HEK293 (cell line): ENCODE data around the gene IL12RB1.

Experiments
- CTCF ChIA-PET: fragments of 350-600 bp; formaldehyde crosslinking; extraction: SDS; loops from one replicate; lab custom pipeline; 2021; ENCODE audit warnings: antibody characterized with exemption; lab: Yijun Ruan, JAX
- POLR2A ChIA-PET: fragments of 300-600 bp; formaldehyde crosslinking; extraction: SDS; loops from one replicate; lab custom pipeline; 2020; ENCODE audit warnings: antibody characterized with exemption, inconsistent platforms; lab: Yijun Ruan, JAX
- H3K27ac ChIP-seq: fragments of 200-500 bp; sonication (Bioruptor generic); 2 replicates; pipeline ENCODE4 v1.5.1; 2014; ENCODE audit warnings: low read depth, low read length, control low read depth, inconsistent platforms; ENCODE audit errors: extremely low read depth
- H3K36me3 ChIP-seq, 2 experiments: fragments of 200-500 bp in 1 of 2; sonication (Bioruptor generic) in 1 of 2; 1 replicate in 1 of 2; 2 replicates in 1 of 2; pipeline ENCODE4 v1.5.1; 2014 to 2017; ENCODE audit warnings: inconsistent platforms in 2 of 2, low read length in 2 of 2; ENCODE audit not compliant: control insufficient read depth in 2 of 2, insufficient read depth in 1 of 2
- H3K4me1 ChIP-seq: fragments of 200-500 bp; sonication (Bioruptor generic); 2 replicates; pipeline ENCODE4 v1.5.1; 2014; ENCODE audit warnings: mild to moderate bottlenecking, low read length, inconsistent platforms; ENCODE audit not compliant: control insufficient read depth, insufficient read depth
- H3K4me3 ChIP-seq: 2 replicates; pipeline ENCODE4 v1.5.1; 2011; ENCODE audit warnings: low read depth, mild to moderate bottlenecking, control low read depth, low read length, moderate library complexity
- H3K9me3 ChIP-seq: fragments of 200-500 bp; sonication (Bioruptor generic); 2 replicates; pipeline ENCODE4 v1.5.1; 2014; ENCODE audit warnings: low read depth, low read length, inconsistent platforms; ENCODE audit not compliant: control insufficient read depth, insufficient read depth
- CTCF ChIP-seq: fragments of 450-650 bp; formaldehyde crosslinking; IDR thresholded peaks from 2 replicates; pipeline ENCODE4 v1.5.1; 2016; ENCODE audit warnings: missing biosample characterization, missing genetic modification characterization
- KLF1 ChIP-seq: fragments of 450-650 bp; formaldehyde crosslinking; IDR thresholded peaks from 2 replicates; pipeline ENCODE4 v1.5.1; 2016; ENCODE audit warnings: missing biosample characterization, missing genetic modification characterization
- OSR2 ChIP-seq: fragments of 450-650 bp; formaldehyde crosslinking; IDR thresholded peaks from 2 replicates; pipeline ENCODE4 v1.5.1; 2016; ENCODE audit warnings: missing biosample characterization, missing genetic modification characterization
- OVOL3 ChIP-seq: fragments of 450-650 bp; formaldehyde crosslinking; IDR thresholded peaks from 2 replicates; pipeline ENCODE4 v1.5.1; 2016; ENCODE audit warnings: missing biosample characterization, missing genetic modification characterization
- WT1 ChIP-seq: fragments of 450-650 bp; formaldehyde crosslinking; IDR thresholded peaks from 2 replicates; pipeline ENCODE4 v1.5.1; 2016; ENCODE audit warnings: missing biosample characterization, missing genetic modification characterization
- ZBTB17 ChIP-seq: fragments of 450-650 bp; formaldehyde crosslinking; IDR thresholded peaks from 2 replicates; pipeline ENCODE4 v1.5.1; 2016; ENCODE audit warnings: missing biosample characterization, missing genetic modification characterization
- ZBTB26 ChIP-seq: fragments of 450-650 bp; formaldehyde crosslinking; optimal IDR thresholded peaks from 2 replicates; pipeline ENCODE3; 2016; ENCODE audit warnings: missing biosample characterization, mild to moderate bottlenecking, missing genetic modification characterization
- ZBTB8A ChIP-seq: fragments of 450-650 bp; formaldehyde crosslinking; IDR thresholded peaks from 2 replicates; pipeline ENCODE4 v1.5.1; 2016; ENCODE audit warnings: missing biosample characterization, missing genetic modification characterization
- ZFP37 ChIP-seq: fragments of 450-650 bp; formaldehyde crosslinking; IDR thresholded peaks from 2 replicates; pipeline ENCODE4 v1.5.1; 2016; ENCODE audit warnings: missing biosample characterization, missing genetic modification characterization
- ZNF155 ChIP-seq: fragments of 450-650 bp; formaldehyde crosslinking; IDR thresholded peaks from 2 replicates; pipeline ENCODE4 v1.5.1; 2016; ENCODE audit warnings: missing biosample characterization, missing genetic modification characterization
- ZNF274 ChIP-seq, 2 experiments: fragments of 200-500 bp in 1 of 2; fragments of 450-650 bp in 1 of 2; sonication (Bioruptor generic) in 1 of 2; formaldehyde crosslinking in 1 of 2; IDR thresholded peaks; 2 replicates each; pipeline versions ENCODE4 v1.5.1 to v1.6.1; 2014 to 2016; ENCODE audit warnings: borderline replicate concordance in 1 of 2, inconsistent platforms in 1 of 2, low read length in 1 of 2, missing biosample characterization in 1 of 2, missing genetic modification characterization in 1 of 2
- ZNF335 ChIP-seq: fragments of 450-650 bp; formaldehyde crosslinking; conservative IDR thresholded peaks from 2 replicates; pipeline ENCODE4 v1.5.1; 2016; ENCODE audit warnings: missing biosample characterization, missing genetic modification characterization
- ZNF341 ChIP-seq: fragments of 450-650 bp; formaldehyde crosslinking; IDR thresholded peaks from 2 replicates; pipeline ENCODE4; 2016; ENCODE audit warnings: low read depth, missing biosample characterization, missing genetic modification characterization
- ZNF366 ChIP-seq: fragments of 450-650 bp; formaldehyde crosslinking; conservative IDR thresholded peaks from 2 replicates; pipeline ENCODE4 v1.5.1; 2016; ENCODE audit warnings: missing biosample characterization, missing genetic modification characterization
- ZNF449 ChIP-seq: fragments of 450-650 bp; formaldehyde crosslinking; IDR thresholded peaks from 2 replicates; pipeline ENCODE4 v1.5.1; 2017; ENCODE audit warnings: missing biosample characterization, mild to moderate bottlenecking, missing genetic modification characterization, moderate library complexity
- ZNF521 ChIP-seq: fragments of 450-650 bp; formaldehyde crosslinking; IDR thresholded peaks from 2 replicates; pipeline ENCODE4 v1.5.1; 2017; ENCODE audit warnings: missing biosample characterization, mild to moderate bottlenecking, missing genetic modification characterization
- ZNF561 ChIP-seq: fragments of 450-650 bp; IDR thresholded peaks from 2 replicates; pipeline ENCODE4 v1.5.1; 2018; ENCODE audit warnings: missing biosample characterization, missing genetic modification characterization, borderline replicate concordance
- ZNF571 ChIP-seq: fragments of 450-650 bp; formaldehyde crosslinking; IDR thresholded peaks from 2 replicates; pipeline ENCODE4 v1.5.0; 2017; ENCODE audit warnings: missing biosample characterization, missing genetic modification characterization
- ZNF654 ChIP-seq: fragments of 450-650 bp; formaldehyde crosslinking; IDR thresholded peaks from 2 replicates; pipeline ENCODE4 v1.5.1; 2016; ENCODE audit warnings: low read depth, missing biosample characterization, missing genetic modification characterization
- ZNF704 ChIP-seq: fragments of 450-650 bp; formaldehyde crosslinking; IDR thresholded peaks from 2 replicates; pipeline ENCODE4 v1.5.1; 2016; ENCODE audit warnings: missing biosample characterization, missing genetic modification characterization

The IL12RB1 gene

GRCh38 chr19:18083929-18084684 is 2.6 kb downstream of the IL12RB1 start:
- CTCF ChIA-PET = no interaction called here

GRCh38 chr19:18074192-18074591 is 12.5 kb downstream of the IL12RB1 start:
- H3K9me3 ChIP-seq = no peaks in the 10 kb centered on the region
- no peaks in the 10 kb centered on the region for H3K4me1 ChIP-seq
- H3K4me3 ChIP-seq = no peak overlapping the region
- POLR2A ChIA-PET = no interaction called here
- 0 out of 2 replicates have a peak, but pooled peaks have one; percentile 5 for TF ChIP-seq ZNF654 (tag by site-specific recombination)
- TF ChIP-seq ZNF571 (tag by site-specific recombination) = no peak
- peak; percentile 48; the same call in 1 of the 2 replicates for TF ChIP-seq CTCF (tag by site-specific recombination)
- no peak for TF ChIP-seq ZNF274 (IDR thresholded peaks at IDR 0.05; ENCODE audit: low read length)
- TF ChIP-seq ZNF274 (tag by site-specific recombination; IDR thresholded peaks at IDR 0.05; ENCODE audit: borderline replicate concordance) = no peak
- no peak for TF ChIP-seq OVOL3 (tag by site-specific recombination)
- no peak for TF ChIP-seq ZNF155 (tag by site-specific recombination)
- TF ChIP-seq ZNF449 (tag by site-specific recombination) = no peak
- no peak for TF ChIP-seq ZNF704 (tag by site-specific recombination)
- TF ChIP-seq OSR2 = no peak
- TF ChIP-seq KLF1 (tag by site-specific recombination) = no peak
- H3K36me3 ChIP-seq = no peaks in the 10 kb centered on the region
- CTCF ChIA-PET = interaction anchor here (0.6 kb wide), 1 partner anchor 128 kb away, joined by 3 read pairs; no protein-coding TSS in a partner anchor
- H3K27ac ChIP-seq = no peak overlapping the region

More at GRCh38 chr19:18083929-18084684, 2.6 kb downstream of the IL12RB1 start:
- TF ChIP-seq ZNF366 (tag by site-specific recombination) = peak; percentile 98
- no peak for TF ChIP-seq ZNF561 (tag by site-specific recombination)
- no peak for TF ChIP-seq ZNF335
- no peak for TF ChIP-seq ZNF341
- no peak for TF ChIP-seq ZFP37 (tag by site-specific recombination)
- TF ChIP-seq WT1 (tag by site-specific recombination) = no peak
- TF ChIP-seq ZNF521 (tag by site-specific recombination) = 0 out of 2 replicates have a peak, but pooled peaks have one; percentile 14
- TF ChIP-seq ZBTB8A = no peak
- no peak for TF ChIP-seq OSR2
- peak; percentile 100 for TF ChIP-seq ZBTB17 (tag by site-specific recombination)
- TF ChIP-seq ZBTB26 = peak; percentile 7
- H3K36me3 ChIP-seq = no peaks in the 10 kb centered on the region
- no peak overlapping the region for H3K27ac ChIP-seq
- no peak overlapping the region for H3K4me3 ChIP-seq
- POLR2A ChIA-PET = no interaction called here
- H3K9me3 ChIP-seq = no peaks in the 10 kb centered on the region
- H3K4me1 ChIP-seq = no peaks in the 10 kb centered on the region
